ENCODE data around the gene TGM3. TPM values are rescaled to one million over a fixed set of nuclear protein-coding genes. Genes with fewer than 3 reads are reported as not detected.

The TGM3 gene
- total RNA-seq, 1 experiment from 2014 or later = not detected

GRCh38 chr20:2292416-2293110, 3.2 kb upstream of the TGM3 start:
- Histone ChIP-seq H4K20me1 (ENCODE audit: insufficient read depth) (no peaks in the 10 kb centered on the region), H3K4me1 (ENCODE audit: control insufficient read depth in 1 of 2, insufficient read depth in 2 of 2, low read length in 2 of 2) (no peaks in the 10 kb centered on the region), H3K9me3 (ENCODE audit: control insufficient read depth in 1 of 2, insufficient read depth in 1 of 2, low read depth in 1 of 2, low read length in 2 of 2) (no peaks in the 10 kb centered on the region), H3K36me3 (ENCODE audit: control insufficient read depth in 1 of 2, insufficient read depth in 2 of 2, low read length in 2 of 2) (no peaks in the 10 kb centered on the region), H3K4me3 (replicated peaks in 1 of 2; ENCODE audit: low read depth in 1 of 2, low read length in 2 of 2) (no peak overlapping the region), H3K9me2 (ENCODE audit: insufficient read depth) (no peaks in the 10 kb centered on the region), H3K9ac (ENCODE audit: low read length) (no peak overlapping the region), H3K4me2 (ENCODE audit: low read length) (no peak overlapping the region), H3K27ac (ENCODE audit: low read depth, low read length) (no peak overlapping the region), H2AFZ (ENCODE audit: low read depth, low read length, poor library complexity, severe bottlenecking) (no peak overlapping the region), H3K79me2 (ENCODE audit: insufficient read depth, low read length) (no peaks in the 10 kb centered on the region), H3K27me3 (ENCODE audit: insufficient read depth, low read length) (no peaks in the 10 kb centered on the region)
- DNase-seq (ENCODE audit: low read depth, low spot score) (no peak), ATAC-seq (no peak)
- TF ChIP-seq EZH2 (IDR thresholded peaks at IDR 0.05) (no peak), EGR1 (IDR thresholded peaks at IDR 0.05; ENCODE audit: low read depth) (no peak), MAX (IDR thresholded peaks at IDR 0.05) (no peak)
- TF ChIP-seq, protein P1, sequence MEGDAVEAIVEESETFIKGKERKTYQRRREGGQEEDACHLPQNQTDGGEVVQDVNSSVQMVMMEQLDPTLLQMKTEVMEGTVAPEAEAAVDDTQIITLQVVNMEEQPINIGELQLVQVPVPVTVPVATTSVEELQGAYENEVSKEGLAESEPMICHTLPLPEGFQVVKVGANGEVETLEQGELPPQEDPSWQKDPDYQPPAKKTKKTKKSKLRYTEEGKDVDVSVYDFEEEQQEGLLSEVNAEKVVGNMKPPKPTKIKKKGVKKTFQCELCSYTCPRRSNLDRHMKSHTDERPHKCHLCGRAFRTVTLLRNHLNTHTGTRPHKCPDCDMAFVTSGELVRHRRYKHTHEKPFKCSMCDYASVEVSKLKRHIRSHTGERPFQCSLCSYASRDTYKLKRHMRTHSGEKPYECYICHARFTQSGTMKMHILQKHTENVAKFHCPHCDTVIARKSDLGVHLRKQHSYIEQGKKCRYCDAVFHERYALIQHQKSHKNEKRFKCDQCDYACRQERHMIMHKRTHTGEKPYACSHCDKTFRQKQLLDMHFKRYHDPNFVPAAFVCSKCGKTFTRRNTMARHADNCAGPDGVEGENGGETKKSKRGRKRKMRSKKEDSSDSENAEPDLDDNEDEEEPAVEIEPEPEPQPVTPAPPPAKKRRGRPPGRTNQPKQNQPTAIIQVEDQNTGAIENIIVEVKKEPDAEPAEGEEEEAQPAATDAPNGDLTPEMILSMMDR (IDR thresholded peaks at IDR 0.05 in 2 of 3, conservative IDR thresholded peaks at IDR 0.05 in 1 of 3; ENCODE audit: borderline replicate concordance in 1 of 3, insufficient read depth in 1 of 3, low read depth in 2 of 3, low read length in 2 of 3) = no peak
- no TSS peak for BruUV-seq (replicated peaks)
- ChIA-PET RAD21 (ENCODE audit: low non-redundant PET in 1 of 2, low total read pairs in 2 of 2, uncharacterized antibody in 2 of 2, unreplicated experiment in 2 of 2) (no interaction called here), CTCF (no interaction called here), POLR2A (no interaction called here)
- intact Hi-C loops (cut with micrococcal nuclease) = no loop called here

DNA sequence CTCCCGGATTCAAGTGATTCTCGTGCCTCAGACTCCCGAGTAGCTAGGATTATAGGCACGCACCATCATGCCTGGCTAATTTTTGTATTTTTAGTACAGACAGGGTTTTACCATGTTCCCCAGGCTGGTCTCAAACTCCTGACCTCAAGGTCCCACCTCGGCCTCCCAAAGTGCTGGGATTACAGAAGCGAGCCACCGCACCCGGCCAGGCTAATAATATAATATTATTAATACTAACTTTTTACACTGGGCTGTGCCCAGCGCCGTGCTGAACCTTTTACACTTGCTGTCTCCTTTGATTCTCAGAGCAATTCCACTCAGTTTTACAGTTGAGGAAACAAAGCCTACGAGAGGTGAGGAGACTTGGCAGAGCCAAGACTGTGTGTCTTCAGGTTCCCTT, 2.3 kb upstream of the TGM3 start:
- Histone ChIP-seq H3K27ac (ENCODE audit: low read depth, low read length) (no peak overlapping the region), H3K4me2 (ENCODE audit: low read length) (no peak overlapping the region), H2AFZ (ENCODE audit: low read depth, low read length, poor library complexity, severe bottlenecking) (no peak overlapping the region), H3K9me3 (ENCODE audit: control insufficient read depth in 1 of 2, insufficient read depth in 1 of 2, low read depth in 1 of 2, low read length in 2 of 2) (no peaks in the 10 kb centered on the region), H3K9me2 (ENCODE audit: insufficient read depth) (no peaks in the 10 kb centered on the region), H3K4me1 (ENCODE audit: control insufficient read depth in 1 of 2, insufficient read depth in 2 of 2, low read length in 2 of 2) (no peaks in the 10 kb centered on the region), H3K27me3 (ENCODE audit: insufficient read depth, low read length) (no peaks in the 10 kb centered on the region), H3K9ac (ENCODE audit: low read length) (no peak overlapping the region), H4K20me1 (ENCODE audit: insufficient read depth) (no peaks in the 10 kb centered on the region), H3K79me2 (ENCODE audit: insufficient read depth, low read length) (no peaks in the 10 kb centered on the region), H3K36me3 (ENCODE audit: control insufficient read depth in 1 of 2, insufficient read depth in 2 of 2, low read length in 2 of 2) (no peaks in the 10 kb centered on the region), H3K4me3 (replicated peaks in 1 of 2; ENCODE audit: low read depth in 1 of 2, low read length in 2 of 2) (no peak overlapping the region)
- BruUV-seq (replicated peaks) = no TSS peak
- TF ChIP-seq EGR1 (IDR thresholded peaks at IDR 0.05; ENCODE audit: low read depth) (no peak), SIN3A (IDR thresholded peaks at IDR 0.05; ENCODE audit: low read depth) (no peak), POLR2A (IDR thresholded peaks at IDR 0.05; ENCODE audit: borderline replicate concordance, extremely low read depth, insufficient read depth, insufficient read length) (no peak), FOSL1 (IDR thresholded peaks at IDR 0.05; ENCODE audit: low read depth) (no peak), EZH2 (IDR thresholded peaks at IDR 0.05) (no peak), ZFX (IDR thresholded peaks at IDR 0.05) (no peak), SP1 (IDR thresholded peaks at IDR 0.05; ENCODE audit: low read depth) (no peak), TCF7L2 (IDR thresholded peaks at IDR 0.05; ENCODE audit: borderline replicate concordance, extremely low read depth, insufficient read depth, insufficient read length) (no peak), SRF (IDR thresholded peaks at IDR 0.05; ENCODE audit: low read depth) (no peak), ZBTB33 (IDR thresholded peaks at IDR 0.05; ENCODE audit: extremely low read depth, insufficient replicate concordance, low read length) (no peak)
- POLR2A ChIA-PET = no interaction called here
- intact Hi-C loops (cut with micrococcal nuclease) = no loop called here
- no peak for DNase-seq (ENCODE audit: low read depth, low spot score)
- RAD21 ChIA-PET (ENCODE audit: low non-redundant PET in 1 of 2, low total read pairs in 2 of 2, uncharacterized antibody in 2 of 2, unreplicated experiment in 2 of 2) = no interaction called here
- ATAC-seq = no peak
- CTCF ChIA-PET = no interaction called here

Data from HCT116 (cell line).